GM21825 (cell line): Measurements from ENCODE around the gene ADCY1.

Experiments used
- ATAC-seq: cut with Tn5 transposase; IDR thresholded peaks from one replicate; pipeline ENCODE4 v1.9.1; 2021; ENCODE audit warnings: mild to moderate bottlenecking, moderate library complexity; ENCODE audit not compliant: unreplicated experiment

ADCY1 gene

GRCh38 chr7:45592230-45592991 lies 18.2 kb downstream of the ADCY1 start:
- ATAC-seq, result no peak

GRCh38 chr7:45593121-45593541 lies 19.0 kb downstream of the ADCY1 start:
- ATAC-seq, result no peak

- no peak for ATAC-seq
Observed at GRCh38 chr7:45593877-45594276, 19.7 kb downstream of the ADCY1 start.

GRCh38 chr7:45594745-45595535 lies 20.8 kb downstream of the ADCY1 start:
- no peak for ATAC-seq

- ATAC-seq, result no peak
Observed at GRCh38 chr7:45595809-45596664, 21.9 kb downstream of the ADCY1 start.

- ATAC-seq, result no peak
Observed at GRCh38 chr7:45596665-45597095, 22.5 kb downstream of the ADCY1 start.

- ATAC-seq, result no peak
Observed at GRCh38 chr7:45597286-45597984, 23.3 kb downstream of the ADCY1 start.

- no peak for ATAC-seq
Observed at GRCh38 chr7:45598886-45599520, 24.8 kb downstream of the ADCY1 start.

GRCh38 chr7:45599851-45600706 lies 25.9 kb downstream of the ADCY1 start:
- no peak for ATAC-seq

- no peak for ATAC-seq
Observed at GRCh38 chr7:45601094-45601493, 26.9 kb downstream of the ADCY1 start.

- no peak for ATAC-seq
Observed at GRCh38 chr7:45601816-45602540, 27.8 kb downstream of the ADCY1 start.

- no peak for ATAC-seq
Observed at GRCh38 chr7:45606050-45606449, 31.9 kb downstream of the ADCY1 start.

- ATAC-seq, result no peak
Observed at GRCh38 chr7:45606931-45607330, 32.8 kb downstream of the ADCY1 start.

GRCh38 chr7:45609180-45609579 lies 35.0 kb downstream of the ADCY1 start:
- ATAC-seq, result no peak

- ATAC-seq, result no peak
Observed at GRCh38 chr7:45610019-45610418, 35.9 kb downstream of the ADCY1 start.

- ATAC-seq, result no peak
Observed at GRCh38 chr7:45610660-45611299, 36.6 kb downstream of the ADCY1 start.

- ATAC-seq, result no peak
Observed at GRCh38 chr7:45617166-45617565, 43.0 kb downstream of the ADCY1 start.

- ATAC-seq, result no peak
Observed at GRCh38 chr7:45622058-45622457, 47.9 kb downstream of the ADCY1 start.
